Measurements from ENCODE around the gene RALGAPA1.

DNA sequence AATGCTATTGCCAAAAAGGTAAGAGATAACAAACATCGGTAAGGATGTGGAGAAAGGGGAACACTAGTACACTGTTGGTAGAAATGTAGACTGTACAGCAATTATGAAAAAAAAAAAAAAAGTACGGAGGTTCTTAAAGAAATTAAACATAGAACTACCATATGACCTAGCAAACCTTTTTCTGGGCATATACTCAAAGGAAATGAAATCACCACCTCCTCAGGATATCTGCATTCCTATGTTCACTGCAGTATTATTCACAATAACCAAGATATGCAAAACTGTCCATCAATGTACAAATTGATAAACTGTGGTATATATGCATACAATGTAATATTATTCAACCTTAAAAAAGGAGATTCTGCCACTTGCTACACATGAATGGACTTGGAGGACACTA lies 214.5 kb downstream of the RALGAPA1 start:
- TF ChIP-seq, protein P1, sequence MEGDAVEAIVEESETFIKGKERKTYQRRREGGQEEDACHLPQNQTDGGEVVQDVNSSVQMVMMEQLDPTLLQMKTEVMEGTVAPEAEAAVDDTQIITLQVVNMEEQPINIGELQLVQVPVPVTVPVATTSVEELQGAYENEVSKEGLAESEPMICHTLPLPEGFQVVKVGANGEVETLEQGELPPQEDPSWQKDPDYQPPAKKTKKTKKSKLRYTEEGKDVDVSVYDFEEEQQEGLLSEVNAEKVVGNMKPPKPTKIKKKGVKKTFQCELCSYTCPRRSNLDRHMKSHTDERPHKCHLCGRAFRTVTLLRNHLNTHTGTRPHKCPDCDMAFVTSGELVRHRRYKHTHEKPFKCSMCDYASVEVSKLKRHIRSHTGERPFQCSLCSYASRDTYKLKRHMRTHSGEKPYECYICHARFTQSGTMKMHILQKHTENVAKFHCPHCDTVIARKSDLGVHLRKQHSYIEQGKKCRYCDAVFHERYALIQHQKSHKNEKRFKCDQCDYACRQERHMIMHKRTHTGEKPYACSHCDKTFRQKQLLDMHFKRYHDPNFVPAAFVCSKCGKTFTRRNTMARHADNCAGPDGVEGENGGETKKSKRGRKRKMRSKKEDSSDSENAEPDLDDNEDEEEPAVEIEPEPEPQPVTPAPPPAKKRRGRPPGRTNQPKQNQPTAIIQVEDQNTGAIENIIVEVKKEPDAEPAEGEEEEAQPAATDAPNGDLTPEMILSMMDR (IDR thresholded peaks at IDR 0.05): no peak
- no peak for TF ChIP-seq POLR2AphosphoS5 (IDR thresholded peaks at IDR 0.05)
- no peak for TF ChIP-seq EP300 (IDR thresholded peaks at IDR 0.05)

Measured in suprapubic skin (tissue), 4 donors.